ENCODE measurements around the gene PELI3. TPM values are rescaled to one million over a fixed set of nuclear protein-coding genes. Genes with fewer than 3 reads are reported as not detected.

The PELI3 gene
- total RNA-seq, 4 donors from 2014 or later = 8.0 to 16.6 (median 12.6) TPM

GRCh38 chr11:66473167-66473566 is 6.5 kb downstream of the PELI3 start:
- TF ChIP-seq CTCF (IDR thresholded peaks at IDR 0.05; ENCODE audit: low read depth) = no peak

GRCh38 chr11:66473608-66474515 is 7.2 kb downstream of the PELI3 start:
- TF ChIP-seq CTCF (IDR thresholded peaks at IDR 0.05; ENCODE audit: low read depth) = no peak

- TF ChIP-seq CTCF (IDR thresholded peaks at IDR 0.05; ENCODE audit: low read depth) = no peak
Measured at GRCh38 chr11:66475349-66476172, 8.9 kb downstream of the PELI3 start.

- no peak for TF ChIP-seq CTCF (IDR thresholded peaks at IDR 0.05; ENCODE audit: low read depth)
Measured at GRCh38 chr11:66476173-66476840, 9.6 kb downstream of the PELI3 start.

GRCh38 chr11:66476841-66477251 is 10.1 kb downstream of the PELI3 start:
- TF ChIP-seq CTCF (IDR thresholded peaks at IDR 0.05; ENCODE audit: low read depth) = no peak

- TF ChIP-seq CTCF (IDR thresholded peaks at IDR 0.05; ENCODE audit: low read depth) = no peak
Measured at GRCh38 chr11:66477263-66478201, 10.8 kb downstream of the PELI3 start.

Measured in subcutaneous adipose tissue (tissue), 4 donors.